Ishikawa (cell line): ENCODE data around the gene POR.

Experiments
- CEBPB ChIP-seq: IDR thresholded peaks from 2 replicates; pipeline ENCODE4 v1.6.1; 2012
- FOXM1 ChIP-seq: IDR thresholded peaks from 2 replicates; pipeline ENCODE4 v1.6.1; 2012; ENCODE audit warnings: low read depth, borderline replicate concordance
- TCF12 ChIP-seq: IDR thresholded peaks from 2 replicates; pipeline ENCODE4 v1.6.1; 2012; ENCODE audit warnings: low read depth
- TEAD4 ChIP-seq: IDR thresholded peaks from 2 replicates; pipeline ENCODE4 v1.6.1; 2012
- TF ChIP-seq, protein P1 (sequence below): IDR thresholded peaks from 2 replicates; pipeline ENCODE4 v1.6.1; 2012
- TF ChIP-seq, protein P2 (sequence below): IDR thresholded peaks from 2 replicates; pipeline ENCODE4 v1.6.1; 2012; ENCODE audit warnings: low read depth, mild to moderate bottlenecking

DNA sequence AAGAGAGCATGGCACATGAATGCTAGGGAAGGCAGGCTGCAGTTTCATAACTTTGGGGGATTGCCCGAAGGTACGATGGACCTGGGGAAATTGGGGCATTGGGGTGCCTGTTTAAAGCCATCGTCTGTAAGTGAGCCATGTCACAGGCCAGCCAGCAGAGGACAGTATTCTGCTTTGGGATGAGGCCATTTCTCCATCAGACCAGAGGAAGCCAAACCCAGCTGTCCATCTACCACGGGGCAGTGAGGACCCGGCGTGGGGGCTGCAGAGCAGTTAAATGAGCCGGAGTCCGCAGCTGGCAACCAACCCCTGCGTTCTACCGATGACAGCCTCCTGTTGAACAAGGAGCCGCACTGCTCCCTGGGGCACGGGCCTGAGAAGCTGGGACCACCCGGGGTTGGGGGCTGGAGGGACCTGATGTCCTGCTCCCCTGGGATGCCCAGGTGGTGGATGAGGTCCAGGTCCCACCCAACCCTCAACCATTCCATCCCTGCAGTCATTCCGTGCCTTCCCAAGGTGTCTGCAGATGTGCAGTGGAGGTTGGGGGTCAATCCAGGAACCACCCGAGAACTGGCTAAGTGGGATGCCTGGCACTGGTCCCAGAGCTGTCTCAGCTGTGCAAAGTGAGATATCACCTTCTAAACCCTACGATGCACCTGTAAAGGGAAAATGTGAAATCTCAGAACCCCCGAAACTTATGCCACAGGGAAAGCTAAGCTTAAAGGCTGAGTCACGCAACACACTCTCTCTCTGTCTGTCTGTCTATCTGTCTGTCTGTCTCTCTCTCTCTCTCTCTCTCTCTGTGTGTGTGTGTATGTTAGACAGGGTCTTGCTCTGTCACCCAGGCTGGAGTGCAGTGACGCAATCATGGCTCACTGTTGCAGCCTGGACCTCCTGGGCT lies 48.2 kb upstream of the POR start:
- TF ChIP-seq CEBPB, result peak; percentile 75
- TF ChIP-seq, protein P1, sequence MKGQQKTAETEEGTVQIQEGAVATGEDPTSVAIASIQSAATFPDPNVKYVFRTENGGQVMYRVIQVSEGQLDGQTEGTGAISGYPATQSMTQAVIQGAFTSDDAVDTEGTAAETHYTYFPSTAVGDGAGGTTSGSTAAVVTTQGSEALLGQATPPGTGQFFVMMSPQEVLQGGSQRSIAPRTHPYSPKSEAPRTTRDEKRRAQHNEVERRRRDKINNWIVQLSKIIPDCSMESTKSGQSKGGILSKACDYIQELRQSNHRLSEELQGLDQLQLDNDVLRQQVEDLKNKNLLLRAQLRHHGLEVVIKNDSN, result no peak
- TF ChIP-seq, protein P2, sequence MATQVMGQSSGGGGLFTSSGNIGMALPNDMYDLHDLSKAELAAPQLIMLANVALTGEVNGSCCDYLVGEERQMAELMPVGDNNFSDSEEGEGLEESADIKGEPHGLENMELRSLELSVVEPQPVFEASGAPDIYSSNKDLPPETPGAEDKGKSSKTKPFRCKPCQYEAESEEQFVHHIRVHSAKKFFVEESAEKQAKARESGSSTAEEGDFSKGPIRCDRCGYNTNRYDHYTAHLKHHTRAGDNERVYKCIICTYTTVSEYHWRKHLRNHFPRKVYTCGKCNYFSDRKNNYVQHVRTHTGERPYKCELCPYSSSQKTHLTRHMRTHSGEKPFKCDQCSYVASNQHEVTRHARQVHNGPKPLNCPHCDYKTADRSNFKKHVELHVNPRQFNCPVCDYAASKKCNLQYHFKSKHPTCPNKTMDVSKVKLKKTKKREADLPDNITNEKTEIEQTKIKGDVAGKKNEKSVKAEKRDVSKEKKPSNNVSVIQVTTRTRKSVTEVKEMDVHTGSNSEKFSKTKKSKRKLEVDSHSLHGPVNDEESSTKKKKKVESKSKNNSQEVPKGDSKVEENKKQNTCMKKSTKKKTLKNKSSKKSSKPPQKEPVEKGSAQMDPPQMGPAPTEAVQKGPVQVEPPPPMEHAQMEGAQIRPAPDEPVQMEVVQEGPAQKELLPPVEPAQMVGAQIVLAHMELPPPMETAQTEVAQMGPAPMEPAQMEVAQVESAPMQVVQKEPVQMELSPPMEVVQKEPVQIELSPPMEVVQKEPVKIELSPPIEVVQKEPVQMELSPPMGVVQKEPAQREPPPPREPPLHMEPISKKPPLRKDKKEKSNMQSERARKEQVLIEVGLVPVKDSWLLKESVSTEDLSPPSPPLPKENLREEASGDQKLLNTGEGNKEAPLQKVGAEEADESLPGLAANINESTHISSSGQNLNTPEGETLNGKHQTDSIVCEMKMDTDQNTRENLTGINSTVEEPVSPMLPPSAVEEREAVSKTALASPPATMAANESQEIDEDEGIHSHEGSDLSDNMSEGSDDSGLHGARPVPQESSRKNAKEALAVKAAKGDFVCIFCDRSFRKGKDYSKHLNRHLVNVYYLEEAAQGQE, result no peak
- TF ChIP-seq TEAD4, result no peak
- no peak for TF ChIP-seq TCF12
- no peak for TF ChIP-seq FOXM1
